DOHH2 (cell line): ENCODE results near the gene SPATA33.
A peak's percentile ranks its signal among the peaks of the same experiment; 100 is the strongest.

Source experiments
- H3F3A ChIP-seq: fragments of 200-600 bp; sonication (generic), shearing (Covaris generic); 2 replicates; pipeline ENCODE4 v1.6.0; 2016; ENCODE audit warnings: antibody characterized with exemption, mild to moderate bottlenecking; ENCODE audit not compliant: control insufficient read depth, insufficient read depth
- H3K27ac ChIP-seq: fragments of 200-600 bp; sonication (generic); 2 replicates; pipeline ENCODE4 v1.5.1; 2014; ENCODE audit warnings: low read depth, mild to moderate bottlenecking, low read length, moderate library complexity
- H3K27me3 ChIP-seq: fragments of 200-600 bp; sonication (generic); 2 replicates; pipeline ENCODE4 v1.6.1; 2014; ENCODE audit warnings: mild to moderate bottlenecking, low read length, mixed read lengths; ENCODE audit not compliant: control insufficient read depth
- H3K36me3 ChIP-seq: fragments of 200-600 bp; sonication (generic); 2 replicates; pipeline ENCODE4 v1.6.1; 2014; ENCODE audit warnings: mild to moderate bottlenecking, low read length, moderate library complexity, mixed read lengths; ENCODE audit not compliant: control insufficient read depth
- H3K4me1 ChIP-seq: fragments of 200-600 bp; sonication (generic); 2 replicates; pipeline ENCODE4 v1.6.1; 2014; ENCODE audit warnings: mild to moderate bottlenecking, low read length, mixed read lengths; ENCODE audit not compliant: control insufficient read depth
- H3K4me2 ChIP-seq: fragments of 200-600 bp; sonication (generic); 2 replicates; pipeline ENCODE4 v1.6.0; 2014; ENCODE audit warnings: mild to moderate bottlenecking, low read length, moderate library complexity
- H3K4me3 ChIP-seq: fragments of 200-600 bp; sonication (generic); 2 replicates; pipeline ENCODE4 v1.5.1; 2014; ENCODE audit warnings: mild to moderate bottlenecking, low read length, mixed read lengths
- H3K79me2 ChIP-seq: fragments of 200-600 bp; sonication (generic); 2 replicates; pipeline ENCODE4 v1.6.1; 2014; ENCODE audit warnings: mild to moderate bottlenecking, low read length, mixed read lengths; ENCODE audit not compliant: control insufficient read depth
- H3K9me2 ChIP-seq: fragments of 200-600 bp; sonication (generic); replicated peaks from 2 replicates; pipeline ENCODE4 v1.6.1; 2014; ENCODE audit warnings: mild to moderate bottlenecking, low read length, mixed read lengths; ENCODE audit not compliant: control insufficient read depth
- H3K9me3 ChIP-seq: fragments of 200-600 bp; sonication (generic); 2 replicates; pipeline ENCODE4 v1.6.1; 2014; ENCODE audit warnings: antibody characterized with exemption, low read length, mixed read lengths; ENCODE audit not compliant: control insufficient read depth, insufficient read depth
- H4K20me1 ChIP-seq: fragments of 200-600 bp; sonication (generic); 2 replicates; pipeline ENCODE4 v1.6.0; 2014; ENCODE audit warnings: low read depth, mild to moderate bottlenecking, antibody characterized with exemption, low read length, moderate library complexity; ENCODE audit not compliant: control insufficient read depth, insufficient read depth
- CTCF ChIP-seq: fragments of 200-600 bp; sonication (generic); IDR thresholded peaks from one replicate; pipeline ENCODE4 v1.5.1; 2014; ENCODE audit warnings: antibody characterized with exemption, mild to moderate bottlenecking, low read depth, low read length; ENCODE audit not compliant: poor library complexity, severe bottlenecking
- EZH2phosphoT487 ChIP-seq: fragments of 200-600 bp; sonication (generic); IDR thresholded peaks from 2 replicates; pipeline ENCODE4 v1.6.1; 2017; ENCODE audit warnings: borderline replicate concordance, mild to moderate bottlenecking, antibody characterized with exemption, low read length, moderate library complexity, mixed read lengths

SPATA33 gene

DNA sequence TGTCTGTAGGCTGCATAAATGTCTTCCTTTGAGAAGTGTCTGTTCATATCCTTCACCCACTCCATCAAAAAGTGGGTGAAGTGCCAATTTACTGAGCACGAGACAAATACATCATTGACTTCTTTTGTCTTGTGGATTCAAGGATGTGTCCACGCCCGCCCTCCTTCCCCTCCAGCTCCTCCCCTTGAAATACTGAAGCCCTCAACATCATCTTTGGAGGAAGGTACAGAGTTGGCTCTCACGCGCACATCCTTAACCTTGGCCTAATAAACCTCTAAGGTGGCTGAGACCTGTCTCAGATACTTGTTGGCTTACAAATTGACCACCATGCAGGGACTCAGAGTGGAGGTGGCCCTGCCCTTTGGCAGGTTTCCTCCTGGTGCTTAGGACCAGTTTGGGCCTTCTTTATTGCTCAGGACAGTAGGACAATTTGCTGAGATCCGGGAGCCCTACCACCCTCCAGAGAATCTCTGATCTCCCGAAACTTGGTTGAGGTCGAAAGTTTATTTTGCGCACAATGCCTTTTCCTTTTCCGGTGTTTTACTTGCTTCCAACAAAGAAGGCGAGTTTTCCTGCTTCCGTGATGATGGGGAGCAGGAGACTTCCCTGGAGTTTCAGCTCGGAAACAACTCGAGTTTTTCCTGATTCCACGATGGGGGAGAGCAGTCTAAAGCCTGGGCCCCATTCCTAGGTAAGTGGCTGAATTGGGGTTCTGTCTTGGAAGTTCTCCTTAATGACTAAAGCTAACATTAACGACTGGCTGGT is 14.7 kb downstream of the SPATA33 start:
- H3K4me1 ChIP-seq = no peaks in the 10 kb centered on the region
- no peaks in the 10 kb centered on the region for H3K27me3 ChIP-seq
- no peaks in the 10 kb centered on the region for H3K79me2 ChIP-seq
- H3K4me3 ChIP-seq = no peak overlapping the region
- TF ChIP-seq EZH2phosphoT487 (no peak), CTCF (no peak)
- H3K9me3 ChIP-seq = peaks cover 3% of the 10 kb centered on the region; the same call in 1 of the 2 replicates
- H3F3A ChIP-seq = no peaks in the 10 kb centered on the region
- H3K27ac ChIP-seq = no peak overlapping the region
- H3K36me3 ChIP-seq = no peaks in the 10 kb centered on the region; the same call in none of the 2 replicates
- no peaks in the 10 kb centered on the region for H3K9me2 ChIP-seq
- H4K20me1 ChIP-seq = no peaks in the 10 kb centered on the region
- no peak overlapping the region for H3K4me2 ChIP-seq

DNA sequence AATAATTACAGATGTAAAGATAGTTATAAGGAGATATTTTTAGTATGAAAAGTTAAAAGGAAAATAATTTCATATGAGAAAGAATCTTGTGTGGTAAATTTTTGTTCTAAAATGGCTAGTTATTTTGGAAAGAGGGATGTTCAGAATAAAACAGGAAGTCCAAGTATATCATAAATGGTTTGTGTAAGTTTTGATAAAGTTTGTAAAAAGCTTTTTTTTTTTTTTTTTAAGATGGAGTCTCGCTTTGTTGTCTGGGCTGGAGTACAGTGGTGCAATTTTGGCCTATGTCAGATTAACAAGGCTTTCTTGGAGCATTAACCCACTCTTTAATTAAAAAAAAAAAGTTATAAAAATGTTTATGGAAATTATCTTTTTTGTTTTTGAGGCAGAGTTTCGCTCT is 20.6 kb downstream of the SPATA33 start:
- Histone ChIP-seq H3K27me3 (no peaks in the 10 kb centered on the region), H3K4me2 (no peak overlapping the region), H3F3A (no peaks in the 10 kb centered on the region), H4K20me1 (no peaks in the 10 kb centered on the region), H3K9me2 (no peaks in the 10 kb centered on the region), H3K9me3 (peaks cover 9% of the 10 kb centered on the region), H3K36me3 (peaks cover 13% of the 10 kb centered on the region), H3K79me2 (no peaks in the 10 kb centered on the region), H3K4me1 (no peaks in the 10 kb centered on the region), H3K27ac (no peak overlapping the region), H3K4me3 (no peak overlapping the region)
- no peak for TF ChIP-seq CTCF
- TF ChIP-seq EZH2phosphoT487 = no peak

- peaks cover 58% of the 10 kb centered on the region for H3K36me3 ChIP-seq
- TF ChIP-seq EZH2phosphoT487 = no peak
- no peak for TF ChIP-seq CTCF
- H3K4me2 ChIP-seq = peak overlapping the region; percentile 99; the same call in 1 of the 2 replicates
Observed at GRCh38 chr16:89685916-89686315, 28.3 kb downstream of the SPATA33 start.

More at GRCh38 chr16:89685916-89686315, 28.3 kb downstream of the SPATA33 start:
- no peaks in the 10 kb centered on the region for H4K20me1 ChIP-seq
- H3K79me2 ChIP-seq = peaks cover 27% of the 10 kb centered on the region
- H3K27ac ChIP-seq = no peak overlapping the region
- H3K9me3 ChIP-seq = peaks cover 5% of the 10 kb centered on the region; the same call in 1 of the 2 replicates
- H3F3A ChIP-seq = no peaks in the 10 kb centered on the region
- H3K27me3 ChIP-seq = no peaks in the 10 kb centered on the region
- peaks cover 19% of the 10 kb centered on the region for H3K4me1 ChIP-seq
- H3K4me3 ChIP-seq = peak overlapping the region; percentile 94; the same call in 1 of the 2 replicates
- no peaks in the 10 kb centered on the region for H3K9me2 ChIP-seq
